GM18868 (cell line): ENCODE measurements around the gene RABGEF1.
"Not testable (repeated sequence)": the region's sequence is repeated elsewhere in the genome, so short reads cannot be mapped to it uniquely, and the experiment has no call there.

Experiments used
- ATAC-seq: cut with Tn5 transposase; IDR thresholded peaks from one replicate; pipeline ENCODE4 v1.9.1; 2021; ENCODE audit warnings: mild to moderate bottlenecking, moderate library complexity; ENCODE audit not compliant: unreplicated experiment

Gene RABGEF1

GRCh38 chr7:66740302-66740979 lies at the start of gene RABGEF1:
RABGEF1 (plus strand) TSS chr7:66740733; CDS start chr7:66771900, 31,167 bp downstream.
- ATAC-seq, result peak; percentile 86

- ATAC-seq, result no peak
These were observed 47.2 kb upstream of the RABGEF1 start for GRCh38 chr7:66693331-66693730.

- no peak for ATAC-seq
These were observed 46.2 kb upstream of the RABGEF1 start for GRCh38 chr7:66694286-66694685.

- ATAC-seq, result not testable (repeated sequence)
These were observed 45.1 kb upstream of the RABGEF1 start for GRCh38 chr7:66695417-66695816.

GRCh38 chr7:66696134-66696533 lies 44.4 kb upstream of the RABGEF1 start:
- not testable (repeated sequence) for ATAC-seq

- ATAC-seq, result no peak
These were observed 43.8 kb upstream of the RABGEF1 start for GRCh38 chr7:66696774-66697191.

GRCh38 chr7:66697449-66698438 lies 42.8 kb upstream of the RABGEF1 start:
- ATAC-seq, result no peak

- ATAC-seq, result no peak
These were observed 41.8 kb upstream of the RABGEF1 start for GRCh38 chr7:66698652-66699205.

GRCh38 chr7:66699998-66700397 lies 40.5 kb upstream of the RABGEF1 start:
- no peak for ATAC-seq

GRCh38 chr7:66700633-66701131 lies 39.9 kb upstream of the RABGEF1 start:
- ATAC-seq, result no peak

- ATAC-seq, result no peak
These were observed 32.7 kb upstream of the RABGEF1 start for GRCh38 chr7:66707825-66708224.

- not testable (repeated sequence) for ATAC-seq
These were observed 29.8 kb upstream of the RABGEF1 start for GRCh38 chr7:66710752-66711151.

GRCh38 chr7:66713687-66714086 lies 26.8 kb upstream of the RABGEF1 start:
- no peak for ATAC-seq

GRCh38 chr7:66716634-66717033 lies 23.9 kb upstream of the RABGEF1 start:
- not testable (repeated sequence) for ATAC-seq

- no peak for ATAC-seq
These were observed 20.0 kb upstream of the RABGEF1 start for GRCh38 chr7:66720561-66720960.

- no peak for ATAC-seq
These were observed 14.7 kb upstream of the RABGEF1 start for GRCh38 chr7:66725843-66726242.

- ATAC-seq, result no peak
These were observed 13.5 kb upstream of the RABGEF1 start for GRCh38 chr7:66727058-66727457.

- ATAC-seq, result no peak
These were observed 12.0 kb upstream of the RABGEF1 start for GRCh38 chr7:66728571-66728970.

- ATAC-seq, result no peak
These were observed 11.3 kb upstream of the RABGEF1 start for GRCh38 chr7:66729274-66729673.

GRCh38 chr7:66731986-66732385 lies 8.5 kb upstream of the RABGEF1 start:
- ATAC-seq, result no peak

GRCh38 chr7:66732439-66732838 lies 8.1 kb upstream of the RABGEF1 start:
- ATAC-seq, result peak; percentile 73
